HEK293 (cell line): Measurements from ENCODE around the gene CDK5.
A peak's percentile ranks its signal among the peaks of the same experiment; 100 is the strongest.

Source experiments
- BCL11A ChIP-seq: fragments of 450-650 bp; formaldehyde crosslinking; IDR thresholded peaks from 2 replicates; pipeline ENCODE4 v1.5.1; 2016; ENCODE audit warnings: low read depth, missing biosample characterization, missing genetic modification characterization
- EGR2 ChIP-seq: fragments of 450-650 bp; formaldehyde crosslinking; IDR thresholded peaks from 2 replicates; pipeline ENCODE4 v1.5.1; 2016; ENCODE audit warnings: low read depth, missing biosample characterization, missing genetic modification characterization
- GLIS1 ChIP-seq: fragments of 450-650 bp; formaldehyde crosslinking; IDR thresholded peaks from 2 replicates; pipeline ENCODE4 v1.5.1; 2016; ENCODE audit warnings: missing biosample characterization, missing genetic modification characterization
- HOXC10 ChIP-seq: sonication (generic); formaldehyde crosslinking; IDR thresholded peaks from 2 replicates; pipeline ENCODE4 v1.8.1; 2023; ENCODE audit warnings: mild to moderate bottlenecking, missing genetic modification reagents
- IKZF3 ChIP-seq: fragments of 450-650 bp; IDR thresholded peaks from 2 replicates; pipeline ENCODE4 v1.5.0; 2018; ENCODE audit warnings: missing biosample characterization, mild to moderate bottlenecking, missing genetic modification characterization, moderate library complexity
- MYNN ChIP-seq: fragments of 450-650 bp; formaldehyde crosslinking; IDR thresholded peaks from 2 replicates; pipeline ENCODE4 v1.5.1; 2016; ENCODE audit warnings: missing biosample characterization, missing genetic modification characterization, borderline replicate concordance
- PRDM4 ChIP-seq: fragments of 450-650 bp; formaldehyde crosslinking; IDR thresholded peaks from 2 replicates; pipeline ENCODE4 v1.5.1; 2017; ENCODE audit warnings: missing biosample characterization, missing genetic modification characterization
- SCRT1 ChIP-seq: fragments of 450-650 bp; formaldehyde crosslinking; IDR thresholded peaks from 2 replicates; pipeline ENCODE4 v1.5.1; 2016; ENCODE audit warnings: missing biosample characterization, missing genetic modification characterization, borderline replicate concordance
- SP2 ChIP-seq: fragments of 450-650 bp; formaldehyde crosslinking; IDR thresholded peaks from 2 replicates; pipeline ENCODE4 v1.5.1; 2016; ENCODE audit warnings: missing biosample characterization, missing genetic modification characterization
- ZBTB6 ChIP-seq: fragments of 450-650 bp; formaldehyde crosslinking; IDR thresholded peaks from 2 replicates; pipeline ENCODE4 v1.5.1; 2017; ENCODE audit warnings: missing biosample characterization, missing genetic modification characterization
- ZFP3 ChIP-seq: fragments of 450-650 bp; formaldehyde crosslinking; IDR thresholded peaks from 2 replicates; pipeline ENCODE4 v1.5.1; 2016; ENCODE audit warnings: low read depth, missing biosample characterization, missing genetic modification characterization
- ZFP41 ChIP-seq: fragments of 450-650 bp; formaldehyde crosslinking; IDR thresholded peaks from 2 replicates; pipeline ENCODE4 v1.5.1; 2016; ENCODE audit warnings: missing biosample characterization, missing genetic modification characterization, borderline replicate concordance
- ZNF112 ChIP-seq: fragments of 450-650 bp; formaldehyde crosslinking; IDR thresholded peaks from 2 replicates; pipeline ENCODE4 v1.5.0; 2017; ENCODE audit warnings: missing biosample characterization, missing genetic modification characterization
- ZNF175 ChIP-seq: fragments of 450-650 bp; formaldehyde crosslinking; IDR thresholded peaks from 2 replicates; pipeline ENCODE4 v1.5.1; 2016; ENCODE audit warnings: missing biosample characterization, missing genetic modification characterization
- ZNF184 ChIP-seq: fragments of 450-650 bp; IDR thresholded peaks from 2 replicates; pipeline ENCODE4 v1.5.1; 2018; ENCODE audit warnings: missing biosample characterization, mild to moderate bottlenecking, missing genetic modification characterization
- ZNF19 ChIP-seq: fragments of 450-650 bp; formaldehyde crosslinking; IDR thresholded peaks from 2 replicates; pipeline ENCODE4; 2016; ENCODE audit warnings: missing biosample characterization, missing genetic modification characterization, low read depth
- ZNF2 ChIP-seq: fragments of 450-650 bp; formaldehyde crosslinking; IDR thresholded peaks from 2 replicates; pipeline ENCODE4 v1.5.1; 2016; ENCODE audit warnings: missing biosample characterization, missing genetic modification characterization
- ZNF239 ChIP-seq: fragments of 450-650 bp; formaldehyde crosslinking; IDR thresholded peaks from 2 replicates; pipeline ENCODE4 v1.5.1; 2016; ENCODE audit warnings: missing biosample characterization, missing genetic modification characterization
- ZNF311 ChIP-seq: fragments of 450-650 bp; formaldehyde crosslinking; IDR thresholded peaks from 2 replicates; pipeline ENCODE4 v1.5.1; 2017; ENCODE audit warnings: missing biosample characterization, missing genetic modification characterization, borderline replicate concordance
- ZNF521 ChIP-seq: fragments of 450-650 bp; formaldehyde crosslinking; IDR thresholded peaks from 2 replicates; pipeline ENCODE4 v1.5.1; 2017; ENCODE audit warnings: missing biosample characterization, mild to moderate bottlenecking, missing genetic modification characterization
- ZNF544 ChIP-seq: fragments of 450-650 bp; formaldehyde crosslinking; IDR thresholded peaks from 2 replicates; pipeline ENCODE4 v1.5.0; 2017; ENCODE audit warnings: missing biosample characterization, missing genetic modification characterization
- ZNF600 ChIP-seq: fragments of 450-650 bp; formaldehyde crosslinking; IDR thresholded peaks from 2 replicates; pipeline ENCODE4 v1.5.1; 2016; ENCODE audit warnings: missing biosample characterization, missing genetic modification characterization
- ZNF610 ChIP-seq: fragments of 450-650 bp; formaldehyde crosslinking; IDR thresholded peaks from 2 replicates; pipeline ENCODE4 v1.5.1; 2016; ENCODE audit warnings: missing biosample characterization, missing genetic modification characterization, borderline replicate concordance
- ZSCAN18 ChIP-seq: fragments of 450-650 bp; formaldehyde crosslinking; IDR thresholded peaks from 2 replicates; pipeline ENCODE4 v1.5.1; 2016; ENCODE audit warnings: missing biosample characterization, missing genetic modification characterization
- TF ChIP-seq, protein P1 (sequence below): fragments of 450-650 bp; formaldehyde crosslinking; IDR thresholded peaks from 2 replicates; pipeline ENCODE4 v1.5.1; 2016; ENCODE audit warnings: missing biosample characterization, missing genetic modification characterization
- TF ChIP-seq, protein P2 (sequence below): fragments of 450-650 bp; formaldehyde crosslinking; IDR thresholded peaks from 2 replicates; pipeline ENCODE4 v1.5.1; 2017; ENCODE audit warnings: missing biosample characterization, missing genetic modification characterization
- TF ChIP-seq, protein P3 (sequence below): fragments of 450-650 bp; formaldehyde crosslinking; IDR thresholded peaks from 2 replicates; pipeline ENCODE4 v1.5.0; 2017; ENCODE audit warnings: missing biosample characterization, missing genetic modification characterization, borderline replicate concordance
- TF ChIP-seq, protein P4 (sequence below): fragments of 450-650 bp; formaldehyde crosslinking; IDR thresholded peaks from 2 replicates; pipeline ENCODE4 v1.5.1; 2017; ENCODE audit warnings: missing biosample characterization, missing genetic modification characterization

The CDK5 gene

DNA sequence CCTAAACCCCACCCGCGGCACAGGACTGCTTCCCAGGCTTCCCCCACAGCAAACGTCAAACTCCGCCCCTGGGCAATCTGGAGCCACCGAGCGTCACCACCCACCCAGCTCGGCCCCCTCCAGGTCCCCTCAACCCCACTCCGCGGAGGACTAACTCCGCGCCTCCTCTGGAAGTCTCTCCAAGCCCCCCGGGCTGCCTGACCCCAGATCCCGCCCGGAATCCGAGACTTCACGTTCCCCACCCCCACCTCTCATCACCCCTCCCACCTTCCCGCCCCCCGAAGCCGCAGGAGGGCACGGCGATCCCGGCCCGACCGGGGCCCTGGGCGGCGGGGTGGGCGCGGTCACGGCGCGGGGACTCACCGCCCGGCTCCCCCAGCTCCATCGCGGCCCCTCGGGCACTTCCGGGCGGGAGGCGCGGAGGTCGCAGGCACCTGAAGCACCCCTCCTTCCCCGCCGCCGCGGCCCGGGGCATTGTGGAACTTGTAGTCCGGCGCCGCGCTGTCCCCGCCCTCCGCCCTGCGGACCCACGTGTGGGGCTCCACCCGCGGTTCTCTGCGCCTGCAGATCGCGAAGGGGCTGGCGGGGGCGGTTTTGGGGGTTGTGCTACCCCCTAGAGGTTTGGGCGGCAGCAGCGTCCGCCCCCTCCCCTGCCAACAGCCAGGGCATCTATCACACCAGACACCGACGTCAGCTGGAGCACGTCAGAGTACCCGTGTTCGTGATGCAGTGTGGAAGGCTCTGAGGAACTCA lies 25.6 kb upstream of the CDK5 start, which contains the start of gene TMUB1 (continued):
- TF ChIP-seq ZNF2 (tag by site-specific recombination) = no peak
- no peak for TF ChIP-seq BCL11A (tag by site-specific recombination)
- TF ChIP-seq IKZF3 (tag by site-specific recombination) = no peak
- TF ChIP-seq ZBTB6 (tag by site-specific recombination) = peak; percentile 84
- TF ChIP-seq HOXC10 (CRISPR knock-in tag) = no peak
- TF ChIP-seq ZNF19 = no peak
- TF ChIP-seq ZNF184 (tag by site-specific recombination) = no peak
- TF ChIP-seq ZSCAN18 = no peak
- TF ChIP-seq, protein P1, sequence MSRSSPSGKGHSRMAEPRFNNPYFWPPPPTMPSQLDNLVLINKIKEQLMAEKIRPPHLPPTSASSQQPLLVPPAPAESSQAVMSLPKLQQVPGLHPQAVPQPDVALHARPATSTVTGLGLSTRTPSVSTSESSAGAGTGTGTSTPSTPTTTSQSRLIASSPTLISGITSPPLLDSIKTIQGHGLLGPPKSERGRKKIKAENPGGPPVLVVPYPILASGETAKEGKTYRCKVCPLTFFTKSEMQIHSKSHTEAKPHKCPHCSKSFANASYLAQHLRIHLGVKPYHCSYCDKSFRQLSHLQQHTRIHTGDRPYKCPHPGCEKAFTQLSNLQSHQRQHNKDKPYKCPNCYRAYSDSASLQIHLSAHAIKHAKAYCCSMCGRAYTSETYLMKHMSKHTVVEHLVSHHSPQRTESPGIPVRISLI (tag by site-specific recombination) = no peak
- TF ChIP-seq ZNF311 (tag by site-specific recombination) = no peak
- no peak for TF ChIP-seq ZNF239 (tag by site-specific recombination)
- no peak for TF ChIP-seq ZNF610
- TF ChIP-seq ZNF544 (tag by site-specific recombination) = no peak
- no peak for TF ChIP-seq PRDM4 (tag by site-specific recombination)
- TF ChIP-seq ZNF175 (tag by site-specific recombination) = no peak
- TF ChIP-seq, protein P2, sequence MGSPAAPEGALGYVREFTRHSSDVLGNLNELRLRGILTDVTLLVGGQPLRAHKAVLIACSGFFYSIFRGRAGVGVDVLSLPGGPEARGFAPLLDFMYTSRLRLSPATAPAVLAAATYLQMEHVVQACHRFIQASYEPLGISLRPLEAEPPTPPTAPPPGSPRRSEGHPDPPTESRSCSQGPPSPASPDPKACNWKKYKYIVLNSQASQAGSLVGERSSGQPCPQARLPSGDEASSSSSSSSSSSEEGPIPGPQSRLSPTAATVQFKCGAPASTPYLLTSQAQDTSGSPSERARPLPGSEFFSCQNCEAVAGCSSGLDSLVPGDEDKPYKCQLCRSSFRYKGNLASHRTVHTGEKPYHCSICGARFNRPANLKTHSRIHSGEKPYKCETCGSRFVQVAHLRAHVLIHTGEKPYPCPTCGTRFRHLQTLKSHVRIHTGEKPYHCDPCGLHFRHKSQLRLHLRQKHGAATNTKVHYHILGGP = no peak
- TF ChIP-seq, protein P3, sequence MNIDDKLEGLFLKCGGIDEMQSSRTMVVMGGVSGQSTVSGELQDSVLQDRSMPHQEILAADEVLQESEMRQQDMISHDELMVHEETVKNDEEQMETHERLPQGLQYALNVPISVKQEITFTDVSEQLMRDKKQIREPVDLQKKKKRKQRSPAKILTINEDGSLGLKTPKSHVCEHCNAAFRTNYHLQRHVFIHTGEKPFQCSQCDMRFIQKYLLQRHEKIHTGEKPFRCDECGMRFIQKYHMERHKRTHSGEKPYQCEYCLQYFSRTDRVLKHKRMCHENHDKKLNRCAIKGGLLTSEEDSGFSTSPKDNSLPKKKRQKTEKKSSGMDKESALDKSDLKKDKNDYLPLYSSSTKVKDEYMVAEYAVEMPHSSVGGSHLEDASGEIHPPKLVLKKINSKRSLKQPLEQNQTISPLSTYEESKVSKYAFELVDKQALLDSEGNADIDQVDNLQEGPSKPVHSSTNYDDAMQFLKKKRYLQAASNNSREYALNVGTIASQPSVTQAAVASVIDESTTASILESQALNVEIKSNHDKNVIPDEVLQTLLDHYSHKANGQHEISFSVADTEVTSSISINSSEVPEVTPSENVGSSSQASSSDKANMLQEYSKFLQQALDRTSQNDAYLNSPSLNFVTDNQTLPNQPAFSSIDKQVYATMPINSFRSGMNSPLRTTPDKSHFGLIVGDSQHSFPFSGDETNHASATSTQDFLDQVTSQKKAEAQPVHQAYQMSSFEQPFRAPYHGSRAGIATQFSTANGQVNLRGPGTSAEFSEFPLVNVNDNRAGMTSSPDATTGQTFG (tag by site-specific recombination) = no peak
- no peak for TF ChIP-seq MYNN (tag by site-specific recombination)
- no peak for TF ChIP-seq ZNF112
- TF ChIP-seq SCRT1 = no peak
- no peak for TF ChIP-seq ZNF600 (tag by site-specific recombination)
- TF ChIP-seq ZFP41 (tag by site-specific recombination) = no peak
- peak; percentile 81 for TF ChIP-seq GLIS1
- no peak for TF ChIP-seq ZNF521 (tag by site-specific recombination)
- TF ChIP-seq SP2 (tag by site-specific recombination) = peak; percentile 66
- peak; percentile 80 for TF ChIP-seq EGR2
- TF ChIP-seq, protein P4, sequence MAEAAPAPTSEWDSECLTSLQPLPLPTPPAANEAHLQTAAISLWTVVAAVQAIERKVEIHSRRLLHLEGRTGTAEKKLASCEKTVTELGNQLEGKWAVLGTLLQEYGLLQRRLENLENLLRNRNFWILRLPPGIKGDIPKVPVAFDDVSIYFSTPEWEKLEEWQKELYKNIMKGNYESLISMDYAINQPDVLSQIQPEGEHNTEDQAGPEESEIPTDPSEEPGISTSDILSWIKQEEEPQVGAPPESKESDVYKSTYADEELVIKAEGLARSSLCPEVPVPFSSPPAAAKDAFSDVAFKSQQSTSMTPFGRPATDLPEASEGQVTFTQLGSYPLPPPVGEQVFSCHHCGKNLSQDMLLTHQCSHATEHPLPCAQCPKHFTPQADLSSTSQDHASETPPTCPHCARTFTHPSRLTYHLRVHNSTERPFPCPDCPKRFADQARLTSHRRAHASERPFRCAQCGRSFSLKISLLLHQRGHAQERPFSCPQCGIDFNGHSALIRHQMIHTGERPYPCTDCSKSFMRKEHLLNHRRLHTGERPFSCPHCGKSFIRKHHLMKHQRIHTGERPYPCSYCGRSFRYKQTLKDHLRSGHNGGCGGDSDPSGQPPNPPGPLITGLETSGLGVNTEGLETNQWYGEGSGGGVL (tag by site-specific recombination) = peak; percentile 86
- TF ChIP-seq ZFP3 (tag by site-specific recombination) = no peak
